Prostate gland (tissue), 2 donors: ENCODE data around the gene ZDHHC5. TPM values are rescaled to one million over a fixed set of nuclear protein-coding genes. Genes with fewer than 3 reads are reported as not detected.

ENCODE experiments used
- DNase-seq: peaks from one replicate; pipeline ENCODE4 v3.0.0-alpha.2; 2019; ENCODE audit warnings: low spot score
- H3K27ac ChIP-seq, 2 donors: fragments of 200-600 bp; sonication (generic); 2 replicates each; pipeline ENCODE4 v1.5.1; 2017 to 2019
- H3K27me3 ChIP-seq: fragments of 200-600 bp; sonication (generic); replicated peaks from 2 replicates; pipeline ENCODE4 v1.5.1; 2019; ENCODE audit not compliant: insufficient read depth
- H3K36me3 ChIP-seq, 2 donors: fragments of 200-600 bp; sonication (generic); 1 replicate in 1 of 2; 2 replicates in 1 of 2; pipeline versions ENCODE4 v1.5.1 to v1.8.1; 2017 to 2019
- H3K4me1 ChIP-seq: fragments of 200-600 bp; sonication (generic); replicated peaks from 2 replicates; pipeline ENCODE4 v1.5.1; 2019
- H3K4me3 ChIP-seq, 2 donors: fragments of 200-600 bp; sonication (generic); 2 replicates each; pipeline ENCODE4 v1.5.1; 2017 to 2019
- H3K9me3 ChIP-seq: fragments of 200-600 bp; sonication (generic); 2 replicates; pipeline ENCODE4 v1.5.1; 2017
- POLR2A ChIP-seq: fragments of 450-650 bp; IDR thresholded peaks from one replicate; pipeline ENCODE4 v1.6.1; 2016; ENCODE audit warnings: antibody characterized with exemption, mild to moderate bottlenecking
- POLR2AphosphoS5 ChIP-seq: sonication (generic); formaldehyde crosslinking; IDR thresholded peaks from one replicate; pipeline ENCODE4 v1.6.1; 2017; ENCODE audit warnings: antibody characterized with exemption
- WGBS: methylation state at CpG from one replicate; pipeline ENCODE4 v1.1.5; 2018; 5-methylcytosine and 5-hydroxymethylcytosine counted together
- intact Hi-C: fragments of 100-400 bp; cut with DNase I; formaldehyde crosslinking; loops from one replicate; pipeline ENCODE4 v1.14.2; 2022
- microRNA counts, 2 donors: library from miRNA; unstranded; fragments of <30 nt; microRNA quantifications; one replicate each; lab custom pipeline; 2016 to 2017
- microRNA-seq: library from miRNA; unstranded; fragments of <30 nt; microRNA quantifications from one replicate; pipeline ENCODE4, GENCODE V29; 2016
- small RNA-seq, 2 donors: library from RNA; depleted of rRNA; stranded (forward); fragments of <200 nt; gene quantifications; one replicate each; pipeline ENCODE3, GENCODE V24; 2016
- total RNA-seq, 2 donors: library from RNA; depleted of rRNA; stranded (reverse); fragments of >200 nt; gene quantifications; one replicate each; pipeline ENCODE4 v1.1.0, GENCODE V29; 2016
- TF ChIP-seq, protein P1 (sequence below), 4 experiments: fragments of 200-600 bp in 2 of 4; fragments of 450-650 bp in 2 of 4; sonication (generic) in 2 of 4; IDR thresholded peaks; 1 replicate in 3 of 4; 2 replicates in 1 of 4; pipeline ENCODE4 v1.5.1; 2016 to 2019; ENCODE audit warnings: antibody characterized with exemption in 4 of 4, mild to moderate bottlenecking in 2 of 4, moderate library complexity in 2 of 4

ZDHHC5 gene
- total RNA-seq, 2 donors from 2014 or later = 65.4 to 69.9 TPM

DNA sequence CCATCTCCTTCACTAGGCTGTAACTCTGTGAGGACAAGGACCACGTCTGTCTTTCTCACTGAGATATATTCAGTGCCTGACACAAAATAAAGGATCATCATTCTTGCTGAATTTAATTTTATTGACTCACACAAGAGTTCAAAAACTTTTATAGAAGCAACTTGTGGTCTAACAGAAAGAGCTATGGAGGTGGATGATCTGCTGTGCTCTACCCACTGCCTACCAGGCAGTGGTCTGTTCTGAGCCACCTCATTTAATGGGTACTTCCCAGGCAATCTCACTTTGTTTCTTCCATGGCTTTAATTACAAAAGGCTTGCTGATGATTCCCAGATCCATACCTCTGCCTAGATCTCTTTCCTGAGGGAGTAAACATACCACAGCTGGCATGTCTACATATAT, 79.0 kb downstream of the ZDHHC5 start:
- DNase-seq = no peak
- no peaks in the 10 kb centered on the region for H3K4me1 ChIP-seq
- H3K9me3 ChIP-seq = no peaks in the 10 kb centered on the region
- TF ChIP-seq, protein P1, sequence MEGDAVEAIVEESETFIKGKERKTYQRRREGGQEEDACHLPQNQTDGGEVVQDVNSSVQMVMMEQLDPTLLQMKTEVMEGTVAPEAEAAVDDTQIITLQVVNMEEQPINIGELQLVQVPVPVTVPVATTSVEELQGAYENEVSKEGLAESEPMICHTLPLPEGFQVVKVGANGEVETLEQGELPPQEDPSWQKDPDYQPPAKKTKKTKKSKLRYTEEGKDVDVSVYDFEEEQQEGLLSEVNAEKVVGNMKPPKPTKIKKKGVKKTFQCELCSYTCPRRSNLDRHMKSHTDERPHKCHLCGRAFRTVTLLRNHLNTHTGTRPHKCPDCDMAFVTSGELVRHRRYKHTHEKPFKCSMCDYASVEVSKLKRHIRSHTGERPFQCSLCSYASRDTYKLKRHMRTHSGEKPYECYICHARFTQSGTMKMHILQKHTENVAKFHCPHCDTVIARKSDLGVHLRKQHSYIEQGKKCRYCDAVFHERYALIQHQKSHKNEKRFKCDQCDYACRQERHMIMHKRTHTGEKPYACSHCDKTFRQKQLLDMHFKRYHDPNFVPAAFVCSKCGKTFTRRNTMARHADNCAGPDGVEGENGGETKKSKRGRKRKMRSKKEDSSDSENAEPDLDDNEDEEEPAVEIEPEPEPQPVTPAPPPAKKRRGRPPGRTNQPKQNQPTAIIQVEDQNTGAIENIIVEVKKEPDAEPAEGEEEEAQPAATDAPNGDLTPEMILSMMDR (IDR thresholded peaks at IDR 0.05) = no peak
- TF ChIP-seq POLR2AphosphoS5 (no peak), POLR2A (no peak)
- peaks cover 0 to 5% of the 10 kb centered on the region in 2 donors for H3K36me3 ChIP-seq
- no peak overlapping the region for H3K27ac ChIP-seq
- intact Hi-C loops = loop anchor here (5.0 kb wide), 1 partner anchor 55 kb away; no protein-coding TSS in a partner anchor
- no peaks in the 10 kb centered on the region for H3K27me3 ChIP-seq
- WGBS = 89% methylated on average over 1 of the region's 1 CpG
- H3K4me3 ChIP-seq = no peak overlapping the region

MicroRNAs encoded within 50 kb of the gene (microRNA counts, 767-probe panel; counts per million panel counts)
- 3,894 to 4,447 counts per million in 2 donors for microRNA hsa-miR-130a-3p (lab: Ali Mortazavi, UCI)

Small RNA genes within 50 kb of the gene (microRNA-seq; reads per million reads assigned to microRNA genes)
- 3,646 reads per million, percentile 92 among the genes with 10 or more reads in this experiment for gene MIR130A

Small RNA genes within 50 kb of the gene (small RNA-seq; reads per million reads assigned to genes)
- 706 to 841 reads per million in 2 donors for gene MIR130A
- gene TMX2-CTNND1 = 0 reads per million in 2 donors

Other genes with a start within 250 kb of the ZDHHC5 start
- gene SLC43A3, start 241.0 kb upstream of the ZDHHC5 start, total RNA-seq = 10 to 100 TPM; 23.3 to 39.8 TPM
- gene RTN4RL2, start 207.6 kb upstream of the ZDHHC5 start, total RNA-seq = 1 to 10 TPM in 1 of 2 donors, under 1 TPM in 1; 0.51 to 2.0 TPM
- gene SLC43A1, start 152.4 kb upstream of the ZDHHC5 start, total RNA-seq = 10 to 100 TPM; 18.2 to 20.9 TPM
- gene TIMM10, start 137.4 kb upstream of the ZDHHC5 start, total RNA-seq = 10 to 100 TPM; 35.2 to 44.3 TPM
- 1 to 10 TPM in 1 of 2 donors, not detected in 1; 1.4 TPM for gene SMTNL1, start 130.5 kb upstream of the ZDHHC5 start, total RNA-seq
- gene UBE2L6, start 100.4 kb upstream of the ZDHHC5 start, total RNA-seq = 10 to 100 TPM; 42.3 to 44.6 TPM
- gene SERPING1, start 70.4 kb upstream of the ZDHHC5 start, total RNA-seq = 100 to 1,000 TPM in 1 of 2 donors, 10 to 100 TPM in 1; 88.7 to 205 TPM
- gene YPEL4, start 18.2 kb upstream of the ZDHHC5 start, total RNA-seq = 1 to 10 TPM in 1 of 2 donors, under 1 TPM in 1; 0.46 to 3.6 TPM
- 10 to 100 TPM in 1 of 2 donors, 1 to 10 TPM in 1; 9.3 to 11.0 TPM for gene CLP1, start 10.4 kb upstream of the ZDHHC5 start, total RNA-seq
- gene MED19, start 44.1 kb downstream of the ZDHHC5 start, total RNA-seq = 10 to 100 TPM; 14.8 to 39.4 TPM
- 10 to 100 TPM; 80.8 to 84.4 TPM for gene TMX2, start 44.5 kb downstream of the ZDHHC5 start, total RNA-seq
- gene SELENOH, start 73.4 kb downstream of the ZDHHC5 start, total RNA-seq = 100 to 1,000 TPM; 181 to 334 TPM
- gene BTBD18, start 83.7 kb downstream of the ZDHHC5 start, total RNA-seq = 1 to 10 TPM in 1 of 2 donors, not detected in 1; 1.0 TPM
- 100 to 1,000 TPM; 189 to 223 TPM for gene CTNND1, start 93.7 kb downstream of the ZDHHC5 start, total RNA-seq